Measurements from ENCODE around the gene FAIM2.
"Not testable (repeated sequence)": the region's sequence is repeated elsewhere in the genome, so short reads cannot be mapped to it uniquely, and the experiment has no call there.

DNA sequence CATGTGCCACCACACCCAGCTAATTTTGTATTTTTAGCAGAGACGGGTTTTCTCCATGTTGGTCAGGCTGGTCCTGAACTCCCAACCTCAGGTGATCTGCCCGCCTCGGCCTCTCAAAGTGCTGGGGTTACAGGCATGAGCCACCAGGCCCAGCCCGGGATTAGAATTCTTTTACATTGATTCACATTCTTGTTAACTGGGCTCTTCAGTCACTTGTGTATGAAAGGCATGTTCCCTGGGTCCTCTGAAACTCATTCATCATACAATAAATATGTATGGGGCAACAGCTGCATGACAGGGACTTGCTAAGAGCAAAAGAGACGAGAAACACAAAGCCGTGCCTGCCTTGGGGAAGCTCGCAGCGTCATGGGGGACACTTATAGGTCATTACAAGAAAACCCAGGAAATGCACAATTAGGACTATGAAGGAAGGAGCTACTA is 31.9 kb downstream of the FAIM2 start:
- TF ChIP-seq RAD21 (conservative IDR thresholded peaks at IDR 0.05); EZH2 (IDR thresholded peaks at IDR 0.05; ENCODE audit: borderline replicate concordance, insufficient read depth, low read length, poor library complexity, severe bottlenecking); MXI1 (conservative IDR thresholded peaks at IDR 0.05; ENCODE audit: poor library complexity, severe bottlenecking); POLR2AphosphoS5 (IDR thresholded peaks at IDR 0.05); REST (IDR thresholded peaks at IDR 0.05; ENCODE audit: borderline replicate concordance); TAF1 (IDR thresholded peaks at IDR 0.05; ENCODE audit: low read depth); SMC3 (conservative IDR thresholded peaks at IDR 0.05; ENCODE audit: poor library complexity); EP300 (conservative IDR thresholded peaks at IDR 0.05; ENCODE audit: poor library complexity, severe bottlenecking): not testable (repeated sequence)
- TF ChIP-seq, protein P1, sequence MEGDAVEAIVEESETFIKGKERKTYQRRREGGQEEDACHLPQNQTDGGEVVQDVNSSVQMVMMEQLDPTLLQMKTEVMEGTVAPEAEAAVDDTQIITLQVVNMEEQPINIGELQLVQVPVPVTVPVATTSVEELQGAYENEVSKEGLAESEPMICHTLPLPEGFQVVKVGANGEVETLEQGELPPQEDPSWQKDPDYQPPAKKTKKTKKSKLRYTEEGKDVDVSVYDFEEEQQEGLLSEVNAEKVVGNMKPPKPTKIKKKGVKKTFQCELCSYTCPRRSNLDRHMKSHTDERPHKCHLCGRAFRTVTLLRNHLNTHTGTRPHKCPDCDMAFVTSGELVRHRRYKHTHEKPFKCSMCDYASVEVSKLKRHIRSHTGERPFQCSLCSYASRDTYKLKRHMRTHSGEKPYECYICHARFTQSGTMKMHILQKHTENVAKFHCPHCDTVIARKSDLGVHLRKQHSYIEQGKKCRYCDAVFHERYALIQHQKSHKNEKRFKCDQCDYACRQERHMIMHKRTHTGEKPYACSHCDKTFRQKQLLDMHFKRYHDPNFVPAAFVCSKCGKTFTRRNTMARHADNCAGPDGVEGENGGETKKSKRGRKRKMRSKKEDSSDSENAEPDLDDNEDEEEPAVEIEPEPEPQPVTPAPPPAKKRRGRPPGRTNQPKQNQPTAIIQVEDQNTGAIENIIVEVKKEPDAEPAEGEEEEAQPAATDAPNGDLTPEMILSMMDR (IDR thresholded peaks at IDR 0.05; ENCODE audit: poor library complexity, severe bottlenecking), result not testable (repeated sequence)

Measured in neural cell (in vitro differentiated cells).